M059J (cell line): ENCODE data around the gene TRIM2. TPM values are rescaled to one million over a fixed set of nuclear protein-coding genes. Genes with fewer than 3 reads are reported as not detected.
"Not testable (repeated sequence)": the region's sequence is repeated elsewhere in the genome, so short reads cannot be mapped to it uniquely, and the experiment has no call there.

Source experiments
- DNase-seq: peaks from one replicate; pipeline ENCODE4 v3.0.0-alpha.2; 2012; ENCODE audit warnings: low read depth
- total RNA-seq: library from RNA; depleted of rRNA; stranded (reverse); fragments of >200 nt; shearing (Covaris generic); gene quantifications from 2 replicates; pipeline ENCODE4 v1.2.3, GENCODE V29; 2014; rRNA removed

The TRIM2 gene
- total RNA-seq = 13.2 and 18.4 TPM in 2 replicates

DNA sequence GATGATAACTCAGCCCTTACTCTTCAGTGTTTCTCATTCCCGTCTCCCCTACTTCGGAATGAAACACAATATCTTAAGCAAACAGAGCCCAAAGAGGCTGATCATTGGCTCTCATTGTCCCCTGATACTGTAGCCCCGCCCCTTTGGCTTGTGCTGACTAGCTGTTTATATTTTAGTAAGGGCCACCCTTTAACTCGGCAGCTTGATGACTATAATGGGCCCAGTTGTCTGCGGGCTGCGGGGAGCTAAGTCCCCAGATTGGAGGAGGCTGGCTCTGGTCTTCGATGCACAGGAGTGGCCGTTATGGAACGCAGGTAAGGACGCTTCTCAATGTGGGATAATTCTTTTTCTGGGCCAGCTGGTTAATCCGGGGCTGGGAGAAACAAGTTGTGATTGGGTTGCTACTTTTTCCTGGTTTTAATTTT lies at the start of gene TRIM2:
TSS of gene TRIM2 (plus strand) at position 197 of the 425 bp plus-strand sequence. CDS start at position 285, 88 bp downstream.
- peak; percentile 91 for DNase-seq

DNA sequence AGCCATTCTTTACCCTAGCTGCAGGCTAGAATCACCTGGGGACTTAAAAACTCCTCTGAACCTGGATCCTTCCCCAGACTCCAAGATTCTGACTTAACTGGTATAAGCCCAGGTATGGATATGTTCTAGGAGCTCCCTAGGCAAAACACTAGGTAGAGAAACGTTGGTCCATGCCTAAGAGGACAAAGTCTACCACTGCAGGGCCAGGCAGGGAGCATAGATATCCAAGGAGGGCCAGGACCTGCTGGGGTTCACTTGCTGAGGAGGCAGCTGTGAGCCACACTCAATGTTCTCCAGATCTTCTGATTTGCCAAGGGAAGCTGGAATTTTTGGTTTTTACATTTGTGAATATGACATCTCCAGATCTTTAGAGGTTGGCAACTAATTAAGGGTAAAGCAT lies 48.6 kb upstream of the TRIM2 start:
- DNase-seq = no peak

DNA sequence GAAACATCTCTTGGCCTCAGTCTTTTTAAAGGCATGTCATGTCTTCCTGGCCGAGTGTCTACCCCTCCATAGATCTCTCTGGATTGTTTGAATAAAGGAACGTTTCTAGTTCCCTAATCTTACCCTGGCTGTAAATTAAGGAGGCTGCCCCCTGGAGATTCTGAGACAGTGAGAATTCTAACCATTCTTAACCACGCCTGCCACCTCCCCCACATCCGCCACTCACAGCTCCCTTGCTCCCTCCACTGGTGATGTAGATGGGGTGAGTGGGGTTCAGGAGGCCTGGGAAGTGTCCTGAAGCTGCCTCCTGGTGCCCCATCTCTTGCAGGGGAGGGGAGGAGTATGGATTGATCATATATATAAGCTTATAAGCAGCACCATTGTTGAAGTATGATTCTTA lies 48.0 kb upstream of the TRIM2 start:
- no peak for DNase-seq

DNA sequence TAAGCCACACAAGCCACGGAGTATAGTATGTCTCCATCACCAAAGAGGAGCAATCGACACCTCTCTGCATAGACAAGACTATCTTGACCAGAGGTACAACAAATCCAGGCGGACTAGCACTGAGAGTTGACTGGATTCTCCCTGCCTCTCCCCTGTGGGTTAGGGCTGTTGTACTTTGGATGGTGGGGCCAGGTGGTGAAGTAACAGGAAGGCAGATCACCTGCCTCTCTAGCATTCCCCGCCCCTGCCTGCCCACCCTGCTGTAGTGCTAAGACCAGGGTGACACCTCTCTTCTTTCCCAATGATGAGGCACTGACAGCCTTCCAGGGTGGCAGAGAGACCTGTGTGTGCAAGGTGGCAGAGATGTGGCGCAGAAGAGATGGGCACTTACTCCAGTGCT lies 47.5 kb upstream of the TRIM2 start:
- no peak for DNase-seq

DNA sequence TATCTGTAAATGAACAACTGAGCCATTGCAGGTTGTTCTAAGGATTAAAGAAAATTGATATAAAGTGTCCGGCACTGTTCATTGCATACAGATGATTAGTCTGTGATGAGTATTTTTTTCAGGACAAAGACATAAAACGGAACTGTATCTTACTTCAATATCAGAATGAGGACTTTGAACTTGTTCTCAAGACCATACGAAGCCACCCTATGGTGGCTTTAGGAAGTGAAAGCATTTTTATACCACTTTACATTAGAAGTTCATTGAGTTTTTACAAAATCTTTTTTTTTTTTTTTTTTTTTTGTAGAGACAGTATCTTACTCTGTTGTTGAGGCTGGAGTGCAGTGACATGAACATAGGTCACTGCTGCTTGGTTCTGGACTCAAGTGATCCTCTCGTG lies 45.2 kb upstream of the TRIM2 start:
- DNase-seq = no peak

DNA sequence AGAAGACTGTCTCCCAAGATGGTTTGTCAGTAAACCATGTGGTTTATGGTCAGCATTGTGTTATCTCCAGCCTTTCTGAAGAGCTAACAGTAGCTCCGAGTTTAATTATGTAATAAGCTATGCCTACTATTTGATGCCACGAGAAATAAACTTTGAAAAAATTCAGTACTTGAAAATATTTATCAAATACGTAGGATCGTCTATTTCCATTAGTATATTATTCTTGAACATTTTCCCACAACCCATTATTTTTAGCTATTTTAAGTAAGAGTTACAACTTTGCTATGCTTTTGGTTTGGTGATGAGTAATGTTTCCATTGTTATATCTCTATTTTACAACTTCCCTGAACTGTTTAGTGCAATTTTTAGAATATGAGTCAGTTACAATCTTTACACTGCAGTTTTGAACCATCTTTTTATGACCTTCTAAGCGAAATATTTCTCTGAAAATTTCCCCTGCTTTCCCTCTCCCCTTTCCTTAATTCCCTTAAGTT lies 44.5 kb upstream of the TRIM2 start:
- peak; percentile 73 for DNase-seq

DNA sequence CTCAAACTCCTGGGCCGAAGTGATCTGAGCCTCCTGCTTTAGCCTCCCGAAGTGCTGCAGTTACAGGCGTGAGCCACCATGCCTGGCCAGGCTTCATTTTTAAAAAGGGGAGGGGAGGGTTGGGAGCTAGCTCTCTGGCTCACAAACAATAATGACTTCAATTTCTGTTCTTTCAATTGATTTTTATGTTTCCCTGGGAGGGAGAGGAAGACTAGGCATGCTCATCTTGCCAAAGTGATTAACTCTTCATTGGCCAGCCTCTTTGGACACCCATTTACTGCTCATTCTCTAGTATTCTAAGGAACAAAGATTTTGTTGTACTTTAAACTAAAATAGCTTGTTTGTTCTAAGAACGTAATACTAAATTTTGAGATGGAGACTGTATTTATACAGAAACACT lies 43.4 kb upstream of the TRIM2 start:
- DNase-seq = no peak

DNA sequence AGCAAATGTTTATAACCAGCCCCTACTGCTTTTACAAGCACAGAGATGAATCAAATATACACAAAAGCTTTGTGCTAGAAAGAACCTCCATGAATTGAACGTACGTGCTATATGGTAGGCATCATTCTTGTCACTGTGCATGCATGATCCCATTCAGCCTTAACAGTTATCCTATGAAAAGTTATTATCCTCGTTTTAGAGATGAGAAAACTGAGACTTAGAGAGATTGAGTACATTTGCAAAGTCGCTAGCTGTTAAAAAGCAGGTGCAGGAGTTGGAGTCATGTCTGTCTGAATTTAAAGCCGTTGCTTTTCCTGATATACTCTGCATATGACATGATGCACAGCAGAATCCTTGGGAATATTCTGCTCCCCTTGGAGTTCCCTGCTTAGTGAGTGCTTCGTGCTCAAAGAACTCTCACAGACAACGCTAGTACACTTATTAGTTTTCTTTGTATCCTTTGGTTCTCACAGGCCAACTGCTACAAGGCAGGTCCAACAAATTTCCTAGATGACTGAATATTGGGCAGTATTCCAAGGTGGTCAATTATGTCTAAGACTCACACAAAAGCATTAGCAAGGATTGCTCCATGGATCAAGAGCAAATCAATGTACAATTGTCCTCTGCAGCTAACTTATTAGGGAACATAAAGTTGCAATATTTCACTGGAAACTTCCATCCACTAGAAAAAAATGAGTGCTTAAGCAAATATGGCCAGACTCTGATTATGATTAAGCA lies 42.8 kb upstream of the TRIM2 start:
- no peak for DNase-seq

DNA sequence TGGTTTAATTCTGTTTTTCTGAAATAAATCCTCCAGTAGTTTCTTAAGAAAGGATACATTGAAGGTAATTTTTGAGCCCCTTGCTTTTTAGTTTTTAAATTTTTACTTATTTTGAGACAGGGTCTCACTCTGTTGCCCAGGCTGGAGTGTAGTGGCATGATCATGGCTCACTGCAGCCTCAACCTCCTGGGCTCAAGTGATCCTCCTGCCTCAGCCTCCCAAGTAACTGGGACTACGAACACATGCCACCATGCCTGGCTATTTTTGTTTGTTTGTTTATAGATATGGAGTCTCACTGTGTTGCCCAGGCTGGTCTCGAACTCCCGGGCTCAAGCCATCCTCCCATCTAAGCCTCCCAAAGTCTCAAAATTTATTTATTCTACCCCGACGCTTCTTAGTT lies 39.0 kb upstream of the TRIM2 start:
- DNase-seq = not testable (repeated sequence)

DNA sequence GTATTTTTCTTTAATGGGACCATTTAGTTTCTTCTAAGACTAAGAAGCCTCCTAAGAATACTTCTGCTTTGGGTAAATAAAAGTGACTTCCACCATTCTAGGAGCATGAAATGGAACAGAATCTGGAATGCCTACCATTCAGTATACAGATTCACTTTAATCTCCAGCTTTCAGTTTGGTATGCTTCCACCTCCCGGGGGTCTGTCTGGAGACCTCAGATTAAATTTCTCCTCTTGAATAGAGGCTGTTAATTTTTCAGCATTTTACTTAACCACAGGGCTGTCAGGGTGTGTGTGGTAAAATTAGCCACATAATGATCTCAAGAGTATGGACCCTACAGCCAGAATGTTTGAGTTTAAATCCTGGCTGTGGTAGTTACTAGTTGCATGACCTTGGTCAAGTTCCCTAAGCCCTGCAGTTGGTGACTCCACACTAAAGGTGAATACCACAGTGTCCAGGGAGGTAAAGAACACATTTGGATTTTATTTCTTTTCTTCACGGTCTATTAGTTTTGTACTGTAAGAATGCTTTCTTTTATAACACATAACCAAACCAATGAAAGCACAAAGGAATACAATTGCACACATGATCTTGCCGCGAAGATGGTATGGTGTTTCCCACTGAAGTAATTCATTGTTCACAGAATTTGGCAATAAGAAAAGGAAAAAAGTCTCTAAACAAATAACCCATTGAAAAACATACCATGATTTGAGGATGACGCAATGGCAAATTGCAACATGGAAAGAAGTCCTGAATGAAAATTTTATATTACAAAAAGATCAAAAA lies 37.3 kb upstream of the TRIM2 start:
- peak; percentile 28 for DNase-seq

DNA sequence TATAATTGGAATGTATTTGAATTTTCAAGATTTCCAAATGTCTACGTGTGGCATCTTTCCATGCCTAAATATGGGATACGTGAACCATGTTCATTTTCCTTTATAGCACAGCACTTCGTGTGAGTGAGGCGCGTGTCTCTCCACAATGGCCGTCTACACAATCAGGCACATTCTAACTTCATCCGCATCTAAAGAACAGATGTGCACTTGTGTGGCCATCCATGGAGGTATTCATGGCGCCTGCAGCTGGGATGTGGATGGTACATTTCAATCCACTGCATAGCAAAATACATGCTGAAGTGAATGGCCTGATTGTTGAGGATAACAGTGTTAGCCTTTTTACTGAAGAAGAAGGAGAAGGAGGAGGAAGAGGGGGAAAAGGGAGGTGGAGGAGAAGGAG lies 34.5 kb upstream of the TRIM2 start:
- no peak for DNase-seq

DNA sequence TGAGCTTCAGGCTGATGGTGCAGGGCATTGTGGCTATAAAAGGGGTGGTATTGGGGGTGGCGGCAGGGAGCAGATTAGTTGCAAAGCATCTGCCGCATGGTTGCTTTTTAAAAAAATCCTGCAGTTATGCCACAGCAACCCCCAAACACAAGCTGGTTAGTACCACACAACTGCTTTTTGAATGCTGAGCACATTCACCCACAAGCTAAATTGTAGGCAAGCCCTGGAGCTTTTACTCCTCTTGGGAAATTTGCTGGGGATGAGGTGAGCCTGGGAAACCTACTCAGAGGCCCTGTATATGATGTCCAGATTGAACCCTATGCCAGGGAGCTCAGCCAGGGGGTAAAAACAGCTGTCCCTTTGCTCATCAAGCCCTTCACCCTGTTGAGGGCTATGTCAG lies 33.8 kb upstream of the TRIM2 start:
- no peak for DNase-seq

DNA sequence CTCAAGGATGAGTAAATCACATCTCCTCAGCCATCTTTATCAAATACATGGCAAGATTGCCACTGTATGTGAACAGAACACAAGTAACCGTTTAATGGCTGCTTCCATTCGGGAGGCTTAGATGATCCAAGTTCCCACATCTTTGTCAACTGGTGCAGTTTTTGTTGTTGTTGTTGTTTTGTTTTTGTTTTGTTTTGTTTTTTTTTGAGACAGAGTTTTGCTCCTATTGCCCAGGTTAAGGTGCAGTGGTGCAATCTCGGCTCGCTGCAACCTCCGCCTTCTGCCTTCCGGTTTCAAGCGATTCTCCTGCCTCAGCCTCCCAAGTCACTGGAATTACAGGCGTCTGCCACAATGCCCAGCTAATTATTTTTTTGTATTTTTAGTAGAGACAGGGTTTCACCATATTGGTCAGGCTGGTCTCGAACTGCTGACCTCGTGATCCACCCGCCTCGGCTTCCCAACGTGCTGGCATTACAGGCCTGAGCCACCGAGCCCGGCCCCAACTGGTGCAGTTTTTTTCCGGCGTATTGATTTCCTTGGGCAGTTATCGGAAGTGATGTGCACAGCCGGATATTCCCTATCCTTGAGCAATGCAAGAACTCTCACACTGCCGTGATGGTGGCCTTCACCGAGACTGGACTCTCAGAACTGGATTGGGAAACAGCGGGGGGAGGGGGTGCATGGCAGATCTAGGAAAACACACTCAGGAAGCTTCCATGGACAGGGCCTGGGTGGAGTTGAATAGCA lies 29.2 kb upstream of the TRIM2 start:
- DNase-seq = no peak

DNA sequence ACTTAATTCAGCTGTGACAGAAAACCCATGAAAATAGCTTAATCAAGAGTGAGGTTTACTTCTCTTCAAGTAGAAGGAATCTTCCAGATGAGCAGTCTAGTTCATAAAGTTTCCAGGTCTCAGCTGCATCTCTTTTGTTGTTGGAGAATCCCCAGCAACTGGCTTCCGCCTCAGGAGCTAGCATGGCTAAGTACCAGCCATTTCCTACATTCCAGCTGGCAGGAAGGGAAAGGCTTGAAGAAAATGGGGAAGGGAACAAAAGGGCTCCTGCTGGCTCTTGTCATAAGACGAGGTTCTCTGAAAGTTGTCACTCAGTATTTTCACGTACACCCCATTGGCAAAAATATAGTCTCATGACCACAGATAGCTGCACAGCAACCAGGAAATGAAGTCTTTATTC lies 27.3 kb upstream of the TRIM2 start:
- DNase-seq = no peak

DNA sequence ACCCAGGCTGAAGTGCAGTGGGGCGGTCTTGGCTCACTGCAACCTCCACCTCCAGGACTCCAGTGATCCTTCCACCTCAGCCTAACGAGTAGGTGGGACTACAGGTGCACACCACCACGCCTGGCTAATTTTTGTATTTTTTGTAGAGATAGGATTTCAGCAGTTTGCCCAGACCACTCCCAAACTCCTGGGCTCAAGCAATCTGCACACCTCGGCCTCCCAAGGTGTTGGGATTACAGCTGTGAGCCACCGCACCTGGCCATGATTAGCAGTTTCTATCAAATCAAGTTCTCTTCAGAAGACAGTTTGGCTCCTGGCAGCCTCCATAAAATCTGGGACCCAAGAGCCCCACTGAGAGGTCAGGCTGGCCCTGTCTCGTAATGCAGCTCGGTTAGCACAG lies 26.4 kb upstream of the TRIM2 start:
- no peak for DNase-seq

DNA sequence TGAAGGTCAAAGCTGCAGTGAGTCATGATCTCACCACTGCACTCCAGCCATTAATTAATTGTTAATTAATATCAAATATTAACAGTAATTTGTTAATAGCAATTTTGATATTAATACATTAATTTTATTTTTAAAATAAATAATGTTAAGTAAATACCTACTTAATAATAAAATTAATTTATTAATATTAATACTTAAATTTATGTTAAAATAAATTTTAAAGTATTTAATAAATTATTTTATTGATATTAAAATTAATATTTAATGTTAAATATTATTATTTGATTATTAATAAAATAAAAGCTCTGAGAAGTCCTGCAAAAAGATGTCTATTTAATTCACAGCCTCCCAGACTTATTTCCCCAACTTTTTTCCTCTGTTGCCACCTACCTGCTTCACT lies 25.1 kb upstream of the TRIM2 start:
- DNase-seq = no peak

DNA sequence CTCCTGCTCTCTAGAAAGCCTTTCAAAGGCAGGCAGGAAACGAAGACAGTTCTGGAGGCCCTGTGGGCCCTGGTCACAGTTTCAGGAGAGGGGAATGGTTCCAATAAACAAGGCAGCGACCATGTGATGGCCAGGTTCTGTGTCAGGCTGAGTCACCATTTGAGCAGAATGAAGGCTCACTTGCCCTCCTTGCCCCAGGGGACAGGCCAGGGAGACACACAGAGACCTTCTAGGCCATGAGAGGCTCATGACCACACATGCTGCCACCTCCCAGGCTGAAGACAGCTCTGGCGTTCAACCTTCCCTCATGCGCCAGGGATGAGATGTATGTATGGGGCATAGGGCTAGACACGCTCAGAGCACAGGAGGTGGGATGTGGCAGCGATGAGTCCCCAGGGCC lies 22.9 kb upstream of the TRIM2 start:
- DNase-seq = peak; percentile 92

DNA sequence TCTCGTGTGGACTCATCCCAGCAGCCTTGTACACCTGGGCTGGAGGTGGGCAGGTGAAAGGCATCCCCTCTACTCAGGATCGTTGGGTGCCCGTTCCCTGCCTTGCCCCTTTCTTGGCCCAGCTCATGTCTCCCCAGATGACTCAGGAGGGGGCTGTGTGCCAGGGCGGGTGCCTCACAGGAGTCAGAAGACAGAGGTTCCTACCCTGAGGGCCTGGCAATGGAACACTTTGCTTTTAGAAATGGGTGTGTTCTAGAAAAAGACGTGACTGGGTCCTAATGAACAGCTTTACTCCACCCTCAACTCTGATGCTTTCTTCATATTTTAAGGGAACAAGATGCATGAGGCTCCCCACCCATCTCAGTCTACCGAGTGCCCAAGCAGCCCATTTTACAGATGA lies 22.5 kb upstream of the TRIM2 start:
- peak; percentile 83 for DNase-seq

DNA sequence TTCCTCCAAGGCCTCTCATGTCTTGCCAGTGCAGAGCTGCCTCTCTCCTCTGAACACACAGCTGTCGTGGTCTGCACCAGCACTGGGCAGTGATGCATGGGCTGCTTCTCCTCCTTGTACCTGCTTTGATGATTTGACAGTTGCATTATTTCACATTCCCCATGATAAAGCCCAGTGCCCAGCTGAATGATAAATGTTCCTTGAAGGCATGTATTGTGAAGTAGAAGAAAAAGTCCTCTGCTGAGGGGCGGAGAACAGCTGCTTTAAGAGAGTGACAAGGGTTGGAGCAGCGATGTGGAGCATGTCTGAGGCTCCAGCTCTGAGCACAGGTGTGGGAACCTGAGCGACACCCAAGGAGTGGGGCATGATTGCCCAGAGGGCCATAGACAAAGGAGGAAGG lies 21.1 kb upstream of the TRIM2 start:
- DNase-seq = no peak

DNA sequence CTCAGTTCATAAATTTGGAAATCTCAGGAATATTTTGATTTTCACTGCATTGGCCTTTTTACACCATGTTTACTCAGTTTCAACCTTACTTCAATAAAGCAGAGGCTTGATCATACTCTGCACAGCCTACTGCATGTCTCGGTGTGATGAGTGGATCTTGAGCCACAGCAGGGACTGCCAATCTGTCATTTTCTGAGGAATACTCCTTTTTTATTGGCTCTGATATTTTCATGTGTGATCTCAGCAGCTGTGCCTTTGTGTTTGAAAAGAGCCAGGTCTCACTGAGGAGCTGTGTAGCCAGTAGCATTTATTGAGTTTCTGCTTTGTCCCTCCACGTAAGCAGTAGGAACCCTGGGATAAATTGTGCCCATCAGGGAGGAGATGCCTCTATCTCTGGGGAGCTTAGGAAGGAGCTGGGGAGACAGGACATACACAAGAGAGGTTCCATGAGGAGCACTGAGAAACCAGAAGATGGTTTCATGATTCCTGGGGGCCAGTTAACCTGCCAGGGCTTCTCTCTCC lies 18.9 kb upstream of the TRIM2 start:
- no peak for DNase-seq

DNA sequence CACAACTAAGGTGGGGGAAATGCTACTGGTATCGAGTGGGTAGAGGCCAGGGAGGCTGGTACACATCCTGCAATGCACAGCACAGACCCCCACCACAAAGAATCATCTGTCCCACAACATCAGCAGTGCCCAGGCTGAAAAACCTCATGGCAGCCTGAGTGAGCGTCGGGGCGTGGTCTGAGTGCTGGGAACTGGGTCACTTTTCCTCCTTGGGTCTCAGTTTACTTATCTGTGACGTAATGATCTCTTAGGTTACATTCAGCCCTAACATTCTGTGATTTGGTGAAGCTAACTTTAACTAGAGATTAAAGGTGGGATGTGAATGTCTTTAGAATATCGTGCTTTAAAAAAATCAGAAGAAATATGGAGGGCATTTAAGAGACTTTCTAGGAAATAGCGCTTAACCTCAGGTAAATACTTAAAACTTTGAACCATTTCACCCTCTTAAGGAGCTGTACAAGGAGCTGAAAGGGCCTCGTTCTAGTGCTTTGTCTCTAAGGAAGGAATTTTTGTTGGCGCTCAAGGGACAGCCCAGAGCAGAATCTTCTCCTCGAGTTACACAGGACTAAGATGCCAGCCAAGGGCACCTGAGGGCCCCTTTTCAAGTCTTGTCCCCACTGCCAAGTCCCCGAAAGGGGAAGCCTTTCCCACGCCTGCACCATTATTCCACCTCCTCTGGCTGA lies 18.1 kb upstream of the TRIM2 start:
- DNase-seq = no peak
